ENCODE measurements around the gene CHST13. TPM values are rescaled to one million over a fixed set of nuclear protein-coding genes. Genes with fewer than 3 reads are reported as not detected.

Gene CHST13
- polyA plus RNA-seq, 1 donor: 3.5 TPM

GRCh38 chr3:126540342-126540849 is 16.4 kb downstream of the CHST13 start:
- DNase-seq: no peak

GRCh38 chr3:126540951-126541627 is 17.1 kb downstream of the CHST13 start:
- no peak for DNase-seq

GRCh38 chr3:126541628-126542339 is 17.8 kb downstream of the CHST13 start:
- DNase-seq: no peak

- no peak for DNase-seq
These were observed 18.6 kb downstream of the CHST13 start for GRCh38 chr3:126542340-126543241.

- DNase-seq: no peak
These were observed 19.6 kb downstream of the CHST13 start for GRCh38 chr3:126543457-126544061.

- no peak for DNase-seq
These were observed 20.8 kb downstream of the CHST13 start for GRCh38 chr3:126544596-126545281.

GRCh38 chr3:126545544-126545943 is 21.6 kb downstream of the CHST13 start:
- DNase-seq: no peak

- no peak for DNase-seq
These were observed 22.1 kb downstream of the CHST13 start for GRCh38 chr3:126546013-126546412.

GRCh38 chr3:126546549-126547239 is 22.7 kb downstream of the CHST13 start:
- DNase-seq: no peak

- no peak for DNase-seq
These were observed 23.8 kb downstream of the CHST13 start for GRCh38 chr3:126547721-126548120.

GRCh38 chr3:126548556-126549466 is 24.9 kb downstream of the CHST13 start:
- DNase-seq: no peak

- DNase-seq: no peak
These were observed 26.0 kb downstream of the CHST13 start for GRCh38 chr3:126549861-126550487.

GRCh38 chr3:126550488-126551051 is 26.6 kb downstream of the CHST13 start:
- DNase-seq: no peak

GRCh38 chr3:126551121-126551838 is 27.3 kb downstream of the CHST13 start:
- no peak for DNase-seq

GRCh38 chr3:126551839-126552687 is 28.1 kb downstream of the CHST13 start:
- DNase-seq: no peak

GRCh38 chr3:126552688-126553283 is 28.8 kb downstream of the CHST13 start:
- DNase-seq: no peak

All from left kidney (tissue), 2 donors.